Melanocyte of skin (primary cell): ENCODE results near the gene AP5M1. TPM values are rescaled to one million over a fixed set of nuclear protein-coding genes. Genes with fewer than 3 reads are reported as not detected.

Experiments
- total RNA-seq, 2 donors: library from RNA; depleted of rRNA; stranded (reverse); fragments of >200 nt; gene quantifications; 2 replicates each; pipeline ENCODE4 v1.2.3, GENCODE V29; 2012

The AP5M1 gene, protein sequence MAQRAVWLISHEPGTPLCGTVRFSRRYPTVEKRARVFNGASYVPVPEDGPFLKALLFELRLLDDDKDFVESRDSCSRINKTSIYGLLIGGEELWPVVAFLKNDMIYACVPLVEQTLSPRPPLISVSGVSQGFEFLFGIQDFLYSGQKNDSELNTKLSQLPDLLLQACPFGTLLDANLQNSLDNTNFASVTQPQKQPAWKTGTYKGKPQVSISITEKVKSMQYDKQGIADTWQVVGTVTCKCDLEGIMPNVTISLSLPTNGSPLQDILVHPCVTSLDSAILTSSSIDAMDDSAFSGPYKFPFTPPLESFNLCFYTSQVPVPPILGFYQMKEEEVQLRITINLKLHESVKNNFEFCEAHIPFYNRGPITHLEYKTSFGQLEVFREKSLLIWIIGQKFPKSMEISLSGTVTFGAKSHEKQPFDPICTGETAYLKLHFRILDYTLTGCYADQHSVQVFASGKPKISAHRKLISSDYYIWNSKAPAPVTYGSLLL
- total RNA-seq = 10 to 100 TPM; 34.1 to 35.0 TPM

DNA sequence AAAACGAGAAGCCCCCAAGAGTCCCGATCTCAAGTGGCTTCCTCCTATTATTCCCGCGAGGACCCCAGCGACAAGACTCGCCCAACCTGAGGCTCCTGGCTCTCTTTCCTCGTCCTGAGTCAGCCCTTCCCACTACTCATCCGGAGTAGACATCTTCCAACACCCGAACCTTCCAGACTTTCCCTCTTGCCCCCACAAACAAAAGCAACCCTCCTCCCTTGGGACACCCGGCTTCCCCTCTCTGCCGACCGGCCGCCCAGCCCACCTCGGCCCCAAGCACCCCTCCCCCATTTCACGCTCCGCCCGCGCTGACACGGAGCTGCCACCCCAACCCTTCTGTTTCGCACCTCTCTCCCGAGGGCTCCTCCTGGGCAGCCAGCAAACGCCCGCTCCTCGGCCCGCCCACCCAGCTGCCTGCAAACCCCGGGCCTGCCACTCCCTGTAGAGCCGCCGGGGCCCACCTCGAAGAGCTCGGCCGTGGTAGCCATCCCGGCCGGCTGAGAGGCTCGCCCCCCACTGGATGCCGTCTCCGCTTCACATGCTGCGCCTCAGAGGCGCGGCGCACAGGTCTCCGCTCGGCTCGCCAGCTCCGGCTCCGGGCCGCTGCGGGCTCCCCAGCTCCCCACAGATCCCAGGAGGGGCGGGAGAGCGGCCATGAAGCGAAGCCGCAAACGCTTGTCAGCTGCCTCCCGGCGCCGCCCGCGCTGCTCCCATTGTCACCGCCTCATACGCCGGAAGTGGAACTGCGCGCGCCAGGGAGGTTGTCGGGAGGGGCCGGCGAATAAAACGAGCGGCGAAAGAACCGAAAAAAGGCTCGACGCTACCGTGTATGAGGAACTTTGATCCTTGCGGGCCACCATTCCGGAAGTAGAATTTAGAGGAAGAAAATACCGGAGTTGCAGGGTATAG lies at the start of gene AP5M1, which contains the start of gene EXOC5:
TSS of gene AP5M1 (plus strand) at position 811 of the 909 bp plus-strand sequence. CDS start 344 bp downstream, outside the sequence.
TSS of gene EXOC5 (minus strand) at position 745 of the 909 bp plus-strand sequence. CDS start at position 488, 257 bp downstream.

Other genes starting within 250 kb of the AP5M1 start
- gene EXOC5, start 66 bp upstream of the AP5M1 start, total RNA-seq = 10 to 100 TPM; 54.6 to 67.8 TPM
- gene NAA30, start 121.6 kb downstream of the AP5M1 start, total RNA-seq = 10 to 100 TPM; 15.5 to 19.6 TPM
- not detected for gene CCDC198, start 224.9 kb downstream of the AP5M1 start, total RNA-seq